ENCODE data around the gene MELK. TPM values are rescaled to one million over a fixed set of nuclear protein-coding genes. Genes with fewer than 3 reads are reported as not detected.

Gene MELK
- polyA plus RNA-seq, 3 donors: 0.08 TPM; not detected in 2

- 100% methylated on average over 1 of the region's 2 CpGs for WGBS (ENCODE audit: insufficient coverage)
- peaks cover 26 to 59% of the 10 kb centered on the region in 2 donors for H3K36me3 Mint-ChIP-seq
- Histone ChIP-seq H3K79me2 (ENCODE audit: insufficient read depth, low read length) (no peaks in the 10 kb centered on the region), H4K20me1 (ENCODE audit: insufficient read depth, low read length) (no peaks in the 10 kb centered on the region), H3K27ac (ENCODE audit: low read depth in 1 of 2, low read length in 2 of 2) (no peak overlapping the region), H3K36me3 (replicated peaks in 1 of 2; ENCODE audit: control insufficient read depth in 1 of 2, insufficient read depth in 2 of 2, low read length in 2 of 2) (peaks cover 14 to 65% of the 10 kb centered on the region in 2 donors), H3K9ac (ENCODE audit: insufficient read depth, low read length, poor library complexity, severe bottlenecking) (no peak overlapping the region), H2AFZ (ENCODE audit: insufficient read depth, low read depth, low read length, poor library complexity, severe bottlenecking) (no peak overlapping the region), H3K9me3 (replicated peaks in 1 of 2; ENCODE audit: control insufficient read depth in 1 of 2, insufficient read depth in 1 of 2, low read length in 2 of 2) (no peaks in the 10 kb centered on the region), H3K27me3 (ENCODE audit: control insufficient read depth in 2 of 2, insufficient read depth in 2 of 2, low read length in 2 of 2) (no peaks in the 10 kb centered on the region), H3K4me1 (ENCODE audit: control insufficient read depth in 1 of 2, insufficient read depth in 2 of 2, low read length in 2 of 2) (no peaks in the 10 kb centered on the region), H3K4me2 (replicated peaks; ENCODE audit: extremely low read depth, low read length, poor library complexity, severe bottlenecking) (no peak overlapping the region), H3K4me3 (replicated peaks in 1 of 3; ENCODE audit: low read depth in 2 of 3, low read length in 3 of 3) (no peak overlapping the region)
- intact Hi-C loops (cut with micrococcal nuclease): no loop called here
- TF ChIP-seq, protein P1, sequence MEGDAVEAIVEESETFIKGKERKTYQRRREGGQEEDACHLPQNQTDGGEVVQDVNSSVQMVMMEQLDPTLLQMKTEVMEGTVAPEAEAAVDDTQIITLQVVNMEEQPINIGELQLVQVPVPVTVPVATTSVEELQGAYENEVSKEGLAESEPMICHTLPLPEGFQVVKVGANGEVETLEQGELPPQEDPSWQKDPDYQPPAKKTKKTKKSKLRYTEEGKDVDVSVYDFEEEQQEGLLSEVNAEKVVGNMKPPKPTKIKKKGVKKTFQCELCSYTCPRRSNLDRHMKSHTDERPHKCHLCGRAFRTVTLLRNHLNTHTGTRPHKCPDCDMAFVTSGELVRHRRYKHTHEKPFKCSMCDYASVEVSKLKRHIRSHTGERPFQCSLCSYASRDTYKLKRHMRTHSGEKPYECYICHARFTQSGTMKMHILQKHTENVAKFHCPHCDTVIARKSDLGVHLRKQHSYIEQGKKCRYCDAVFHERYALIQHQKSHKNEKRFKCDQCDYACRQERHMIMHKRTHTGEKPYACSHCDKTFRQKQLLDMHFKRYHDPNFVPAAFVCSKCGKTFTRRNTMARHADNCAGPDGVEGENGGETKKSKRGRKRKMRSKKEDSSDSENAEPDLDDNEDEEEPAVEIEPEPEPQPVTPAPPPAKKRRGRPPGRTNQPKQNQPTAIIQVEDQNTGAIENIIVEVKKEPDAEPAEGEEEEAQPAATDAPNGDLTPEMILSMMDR (IDR thresholded peaks at IDR 0.05): no peak
- H3K9me3 Mint-ChIP-seq: no peaks in the 10 kb centered on the region
- H3K27ac Mint-ChIP-seq: peak overlapping the region in 1 of 7 donors; percentile 27
- no peak overlapping the region for H3K4me3 Mint-ChIP-seq
- H3K27me3 Mint-ChIP-seq (ENCODE audit: low read depth in 3 of 3): no peaks in the 10 kb centered on the region
- H3K4me1 Mint-ChIP-seq: no peaks in the 10 kb centered on the region
- DNase-seq: no peak
These were observed 65.0 kb downstream of the MELK start for GRCh38 chr9:36637491-36638270.

DNA sequence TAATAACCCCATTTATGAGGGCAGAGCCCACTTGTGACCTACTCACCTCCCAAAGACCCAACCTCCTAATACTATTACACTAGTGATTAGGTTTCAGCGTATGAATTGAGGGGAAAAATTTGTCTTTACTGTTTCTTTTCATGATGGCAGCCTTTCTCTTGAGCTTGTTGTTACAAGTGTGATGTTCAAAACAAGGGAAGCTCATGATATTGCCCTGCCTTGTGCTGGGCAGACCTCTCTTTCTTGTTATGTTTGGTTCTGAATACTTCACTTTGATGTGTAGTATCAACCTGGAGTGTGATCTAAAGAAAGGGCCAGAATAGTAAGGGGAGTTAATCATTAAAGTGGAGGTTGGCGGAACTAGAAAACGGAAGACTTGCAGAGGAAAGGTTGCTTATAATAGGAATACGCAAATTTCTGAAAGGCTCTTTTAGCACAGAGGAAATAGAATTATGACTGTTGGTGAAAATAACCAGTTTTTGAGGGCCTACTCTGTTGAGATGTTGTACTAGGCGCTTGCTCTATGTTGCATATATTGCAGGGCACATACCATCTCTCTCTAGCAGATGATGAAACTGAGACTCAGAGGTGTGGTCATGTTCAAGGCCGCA is 68.2 kb downstream of the MELK start:
- no peak overlapping the region for H3K27ac Mint-ChIP-seq
- H3K27me3 ChIP-seq (ENCODE audit: control insufficient read depth in 2 of 2, insufficient read depth in 2 of 2, low read length in 2 of 2): no peaks in the 10 kb centered on the region
- H3K36me3 Mint-ChIP-seq: peaks cover 35 to 63% of the 10 kb centered on the region in 2 donors
- TF ChIP-seq, protein P1 (IDR thresholded peaks at IDR 0.05): no peak
- no peaks in the 10 kb centered on the region for H3K9me3 Mint-ChIP-seq
- no peak overlapping the region for H3K4me3 ChIP-seq (replicated peaks in 1 of 3; ENCODE audit: low read depth in 2 of 3, low read length in 3 of 3)
- H3K4me3 Mint-ChIP-seq: no peak overlapping the region
- no peak overlapping the region for H3K9ac ChIP-seq (ENCODE audit: insufficient read depth, low read length, poor library complexity, severe bottlenecking)
- no peak overlapping the region for H3K4me2 ChIP-seq (replicated peaks; ENCODE audit: extremely low read depth, low read length, poor library complexity, severe bottlenecking)
- no peak overlapping the region for H3K27ac ChIP-seq (ENCODE audit: low read depth in 1 of 2, low read length in 2 of 2)
- no peaks in the 10 kb centered on the region for H3K4me1 Mint-ChIP-seq
- H3K36me3 ChIP-seq (replicated peaks in 1 of 2; ENCODE audit: control insufficient read depth in 1 of 2, insufficient read depth in 2 of 2, low read length in 2 of 2): peaks cover 13 to 66% of the 10 kb centered on the region in 2 donors
- H3K27me3 Mint-ChIP-seq (ENCODE audit: low read depth in 3 of 3): no peaks in the 10 kb centered on the region
- 98% methylated on average over 5 of the region's 6 CpGs for WGBS (ENCODE audit: insufficient coverage)
- H3K79me2 ChIP-seq (ENCODE audit: insufficient read depth, low read length): no peaks in the 10 kb centered on the region
- no peak for DNase-seq
- H4K20me1 ChIP-seq (ENCODE audit: insufficient read depth, low read length): no peaks in the 10 kb centered on the region
- no peak overlapping the region for H2AFZ ChIP-seq (ENCODE audit: insufficient read depth, low read depth, low read length, poor library complexity, severe bottlenecking)
- intact Hi-C loops (cut with micrococcal nuclease): no loop called here
- no peaks in the 10 kb centered on the region for H3K4me1 ChIP-seq (ENCODE audit: control insufficient read depth in 1 of 2, insufficient read depth in 2 of 2, low read length in 2 of 2)
- no peaks in the 10 kb centered on the region for H3K9me3 ChIP-seq (replicated peaks in 1 of 2; ENCODE audit: control insufficient read depth in 1 of 2, insufficient read depth in 1 of 2, low read length in 2 of 2)
